Astrocyte (in vitro differentiated cells and primary cell): ENCODE data around the gene DHRS12.

ENCODE experiments used
- EZH2 ChIP-seq: IDR thresholded peaks from 2 replicates; pipeline ENCODE4 v1.6.1; 2012; ENCODE audit warnings: mild to moderate bottlenecking, low read length, inconsistent platforms; ENCODE audit not compliant: insufficient read depth
- TF ChIP-seq, protein P1 (sequence below): IDR thresholded peaks from 2 replicates; pipeline ENCODE4 v1.5.1; 2011; ENCODE audit warnings: low read depth, mild to moderate bottlenecking, inconsistent platforms, low read length, moderate library complexity; ENCODE audit not compliant: insufficient read depth

GRCh38 chr13:51771418-51772104 lies 32.4 kb downstream of the DHRS12 start:
- TF ChIP-seq, protein P1, sequence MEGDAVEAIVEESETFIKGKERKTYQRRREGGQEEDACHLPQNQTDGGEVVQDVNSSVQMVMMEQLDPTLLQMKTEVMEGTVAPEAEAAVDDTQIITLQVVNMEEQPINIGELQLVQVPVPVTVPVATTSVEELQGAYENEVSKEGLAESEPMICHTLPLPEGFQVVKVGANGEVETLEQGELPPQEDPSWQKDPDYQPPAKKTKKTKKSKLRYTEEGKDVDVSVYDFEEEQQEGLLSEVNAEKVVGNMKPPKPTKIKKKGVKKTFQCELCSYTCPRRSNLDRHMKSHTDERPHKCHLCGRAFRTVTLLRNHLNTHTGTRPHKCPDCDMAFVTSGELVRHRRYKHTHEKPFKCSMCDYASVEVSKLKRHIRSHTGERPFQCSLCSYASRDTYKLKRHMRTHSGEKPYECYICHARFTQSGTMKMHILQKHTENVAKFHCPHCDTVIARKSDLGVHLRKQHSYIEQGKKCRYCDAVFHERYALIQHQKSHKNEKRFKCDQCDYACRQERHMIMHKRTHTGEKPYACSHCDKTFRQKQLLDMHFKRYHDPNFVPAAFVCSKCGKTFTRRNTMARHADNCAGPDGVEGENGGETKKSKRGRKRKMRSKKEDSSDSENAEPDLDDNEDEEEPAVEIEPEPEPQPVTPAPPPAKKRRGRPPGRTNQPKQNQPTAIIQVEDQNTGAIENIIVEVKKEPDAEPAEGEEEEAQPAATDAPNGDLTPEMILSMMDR: no peak
- TF ChIP-seq EZH2: no peak
